DND-41 (cell line): ENCODE data around the gene SEMA3B.
A peak's percentile ranks its signal among the peaks of the same experiment; 100 is the strongest.

Experiments used
- ATAC-seq: fragments of 200-7000 bp; cut with Tn5 transposase; 3 replicates; pipeline ENCODE4 v1.9.1; 2021; ENCODE audit warnings: low read depth; ENCODE audit not compliant: insufficient read depth
- DNase-seq: peaks from one replicate; pipeline ENCODE4 v3.0.0-alpha.2; 2020
- H2AFZ ChIP-seq: 2 replicates; pipeline ENCODE4 v1.6.0; 2012; ENCODE audit warnings: low read depth, low read length
- H3K27ac ChIP-seq: 2 replicates; pipeline ENCODE4 v1.5.1; 2012; ENCODE audit warnings: low read length, inconsistent platforms
- H3K27me3 ChIP-seq: fragments of 200-600 bp; sonication (generic); 2 replicates; pipeline ENCODE4 v1.6.0; 2012; ENCODE audit warnings: low read length, mild to moderate bottlenecking, inconsistent platforms; ENCODE audit not compliant: insufficient read depth, poor library complexity
- H3K36me3 ChIP-seq: 2 replicates; pipeline ENCODE4 v1.5.1; 2012; ENCODE audit warnings: low read length, inconsistent platforms; ENCODE audit not compliant: insufficient read depth
- H3K4me1 ChIP-seq: 2 replicates; pipeline ENCODE4 v1.5.1; 2012; ENCODE audit warnings: mild to moderate bottlenecking, low read length; ENCODE audit not compliant: insufficient read depth
- H3K4me2 ChIP-seq: 2 replicates; pipeline ENCODE4 v1.6.0; 2012; ENCODE audit warnings: mild to moderate bottlenecking, moderate library complexity, low read length, inconsistent platforms; ENCODE audit not compliant: insufficient read depth
- H3K4me3 ChIP-seq, 2 experiments: fragments of 200-600 bp in 1 of 2; shearing (Covaris generic) in 1 of 2; 2 replicates each; pipeline ENCODE4 v1.5.1; 2012 to 2016; ENCODE audit warnings: inconsistent platforms in 2 of 2, low read length in 2 of 2, mild to moderate bottlenecking in 2 of 2, low read depth in 1 of 2, moderate library complexity in 1 of 2
- H3K79me2 ChIP-seq: 2 replicates; pipeline ENCODE4 v1.6.0; 2012; ENCODE audit warnings: low read length, inconsistent platforms; ENCODE audit not compliant: insufficient read depth
- H3K9ac ChIP-seq: 2 replicates; pipeline ENCODE4 v1.6.0; 2012; ENCODE audit warnings: low read depth, mild to moderate bottlenecking, inconsistent platforms, low read length, moderate library complexity
- H3K9me3 ChIP-seq: 2 replicates; pipeline ENCODE4 v1.5.1; 2012; ENCODE audit warnings: low read length, moderate library complexity, mild to moderate bottlenecking, inconsistent platforms; ENCODE audit not compliant: insufficient read depth, severe bottlenecking
- H4K20me1 ChIP-seq: 2 replicates; pipeline ENCODE4 v1.6.0; 2012; ENCODE audit warnings: low read length; ENCODE audit not compliant: insufficient read depth
- EZH2 ChIP-seq: IDR thresholded peaks from 3 replicates; pipeline ENCODE4 v1.6.1; 2012; ENCODE audit warnings: borderline replicate concordance, low read depth, mild to moderate bottlenecking, moderate library complexity, low read length, inconsistent platforms; ENCODE audit not compliant: severe bottlenecking
- TF ChIP-seq, protein P1 (sequence below): IDR thresholded peaks from 2 replicates; pipeline ENCODE4 v1.5.1; 2012; ENCODE audit warnings: borderline replicate concordance, low read length, moderate library complexity, mild to moderate bottlenecking; ENCODE audit not compliant: poor library complexity, severe bottlenecking; ENCODE audit errors: extremely low read depth

Gene SEMA3B

GRCh38 chr3:50259432-50260026 lies 9.4 kb upstream of the SEMA3B start:
- Histone ChIP-seq H3K4me3 (peak overlapping the region in 1 of 2 experiments; percentile 60; a peak in 2 of 4 replicates), H3K9ac (peak overlapping the region; percentile 61), H4K20me1 (peaks cover 21% of the 10 kb centered on the region), H3K9me3 (no peaks in the 10 kb centered on the region), H3K4me1 (peaks cover 18% of the 10 kb centered on the region), H3K79me2 (0 out of 2 replicates have a peak, but pooled peaks cover under 1% of the 10 kb centered on the region), H3K27me3 (no peaks in the 10 kb centered on the region), H2AFZ (peak overlapping the region; percentile 52; the same call in 1 of the 2 replicates), H3K27ac (0 out of 2 replicates have a peak overlapping the region, but pooled peaks have one; percentile 31), H3K36me3 (peaks cover 35% of the 10 kb centered on the region), H3K4me2 (peak overlapping the region; percentile 81)
- no peak for DNase-seq
- ATAC-seq, result peak; percentile 41
- no peak for TF ChIP-seq EZH2
- TF ChIP-seq, protein P1, sequence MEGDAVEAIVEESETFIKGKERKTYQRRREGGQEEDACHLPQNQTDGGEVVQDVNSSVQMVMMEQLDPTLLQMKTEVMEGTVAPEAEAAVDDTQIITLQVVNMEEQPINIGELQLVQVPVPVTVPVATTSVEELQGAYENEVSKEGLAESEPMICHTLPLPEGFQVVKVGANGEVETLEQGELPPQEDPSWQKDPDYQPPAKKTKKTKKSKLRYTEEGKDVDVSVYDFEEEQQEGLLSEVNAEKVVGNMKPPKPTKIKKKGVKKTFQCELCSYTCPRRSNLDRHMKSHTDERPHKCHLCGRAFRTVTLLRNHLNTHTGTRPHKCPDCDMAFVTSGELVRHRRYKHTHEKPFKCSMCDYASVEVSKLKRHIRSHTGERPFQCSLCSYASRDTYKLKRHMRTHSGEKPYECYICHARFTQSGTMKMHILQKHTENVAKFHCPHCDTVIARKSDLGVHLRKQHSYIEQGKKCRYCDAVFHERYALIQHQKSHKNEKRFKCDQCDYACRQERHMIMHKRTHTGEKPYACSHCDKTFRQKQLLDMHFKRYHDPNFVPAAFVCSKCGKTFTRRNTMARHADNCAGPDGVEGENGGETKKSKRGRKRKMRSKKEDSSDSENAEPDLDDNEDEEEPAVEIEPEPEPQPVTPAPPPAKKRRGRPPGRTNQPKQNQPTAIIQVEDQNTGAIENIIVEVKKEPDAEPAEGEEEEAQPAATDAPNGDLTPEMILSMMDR, result no peak

DNA sequence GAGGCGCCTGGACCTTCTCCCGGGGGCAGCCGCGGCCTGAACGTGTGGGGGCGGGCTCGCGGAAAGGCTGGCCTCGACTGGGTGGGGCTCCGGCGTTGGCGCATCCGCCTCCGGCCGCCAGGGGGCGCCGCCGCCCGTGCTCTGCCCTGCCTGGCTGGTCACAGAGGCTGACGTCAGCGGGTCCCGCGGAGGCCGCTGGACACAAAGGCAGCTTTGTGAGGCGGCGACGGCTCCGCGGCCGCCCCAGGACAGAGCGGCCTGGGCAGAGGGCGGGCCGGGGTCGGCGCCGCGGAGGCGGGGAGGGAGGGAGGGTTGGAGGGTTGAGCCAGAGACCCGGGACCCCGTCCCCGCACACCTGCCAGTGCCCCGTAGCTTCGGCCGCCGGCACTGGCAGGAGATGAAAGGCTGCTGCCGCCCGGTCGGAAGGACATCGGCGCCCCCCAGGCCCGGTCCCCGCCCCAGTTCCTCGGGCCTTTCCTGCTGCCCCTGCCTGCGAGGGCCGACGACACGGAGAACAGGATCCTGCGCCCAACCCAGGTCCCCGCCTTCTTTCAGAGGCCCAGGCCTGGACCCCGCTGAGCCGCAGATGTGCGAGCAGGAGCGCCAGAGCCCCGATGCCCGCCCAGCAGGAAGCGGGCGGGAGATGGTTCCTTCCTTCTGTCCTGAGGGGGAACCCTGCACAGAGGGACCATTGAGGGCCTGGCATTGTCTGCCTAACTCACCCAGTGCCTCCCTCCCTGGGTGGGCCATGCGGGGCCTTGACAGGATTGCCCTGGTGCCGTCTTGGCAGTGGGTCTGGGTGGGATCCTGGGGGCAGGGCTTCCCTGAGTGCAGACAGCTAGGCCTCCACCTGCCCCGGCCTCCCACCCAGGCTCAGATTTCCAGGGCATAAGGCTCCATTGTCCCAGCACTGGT lies 8.7 kb upstream of the SEMA3B start:
- Histone ChIP-seq H3K27ac (peak overlapping the region; percentile 52), H3K36me3 (peaks cover 27% of the 10 kb centered on the region), H3K9ac (peak overlapping the region; percentile 61), H3K27me3 (no peaks in the 10 kb centered on the region), H3K79me2 (no peaks in the 10 kb centered on the region), H3K4me2 (peak overlapping the region; percentile 81), H3K4me1 (peaks cover 18% of the 10 kb centered on the region), H4K20me1 (peaks cover 14% of the 10 kb centered on the region), H3K4me3 (peak overlapping the region; percentile 19 to 60; a peak in 3 of 4 replicates), H3K9me3 (no peaks in the 10 kb centered on the region), H2AFZ (peak overlapping the region; percentile 65)
- peak; percentile 91 for ATAC-seq
- TF ChIP-seq, protein P1, result peak; percentile 95
- no peak for TF ChIP-seq EZH2
- peak; percentile 83 for DNase-seq

GRCh38 chr3:50260942-50261441 lies 8.0 kb upstream of the SEMA3B start:
- Histone ChIP-seq H3K4me2 (peak overlapping the region; percentile 81), H3K9me3 (no peaks in the 10 kb centered on the region), H3K79me2 (no peaks in the 10 kb centered on the region), H4K20me1 (peaks cover 12% of the 10 kb centered on the region; the same call in 1 of the 2 replicates), H3K27me3 (no peaks in the 10 kb centered on the region), H2AFZ (peak overlapping the region; percentile 65; the same call in 1 of the 2 replicates), H3K4me1 (peaks cover 18% of the 10 kb centered on the region), H3K4me3 (peak overlapping the region in 1 of 2 experiments; percentile 60; a peak in 3 of 4 replicates), H3K9ac (peak overlapping the region; percentile 61), H3K36me3 (peaks cover 24% of the 10 kb centered on the region), H3K27ac (peak overlapping the region; percentile 52; the same call in 1 of the 2 replicates)
- no peak for TF ChIP-seq EZH2
- TF ChIP-seq, protein P1, result no peak
- ATAC-seq (no peak), DNase-seq (no peak)
